H1 (cell line): Measurements from ENCODE around the gene PPIL4. TPM values are rescaled to one million over a fixed set of nuclear protein-coding genes. Genes with fewer than 3 reads are reported as not detected.

Source experiments
- CTCF ChIA-PET: fragments of 300-600 bp; sonication (Branson Sonifier 250); formaldehyde crosslinking; loops from one replicate; lab custom pipeline; 2021; ENCODE audit not compliant: partially characterized antibody; lab: Charles Lee
- POLR2A ChIA-PET: fragments of 300-600 bp; sonication (Branson Sonifier 250); formaldehyde crosslinking; loops from one replicate; lab custom pipeline; 2021; ENCODE audit warnings: inconsistent platforms; ENCODE audit not compliant: partially characterized antibody; lab: Charles Lee
- DNase-seq, 2 experiments: peaks; one replicate each; pipeline versions ENCODE4 v3.0.0 to v3.0.0-alpha.2; 2010 to 2022; ENCODE audit warnings: low spot score in 2 of 2, low read depth in 1 of 2, mixed read lengths in 1 of 2
- FAIRE-seq: peaks from 2 replicates; lab custom pipeline; 2011; peaks lifted over from hg19 to GRCh38; lab: Jason Lieb, UNC
- H2AFZ ChIP-seq: 2 replicates; pipeline ENCODE4 v1.8.1; 2012; ENCODE audit warnings: low read length, inconsistent platforms
- H2AK5ac ChIP-seq: 2 replicates; pipeline ENCODE4 v1.6.1; 2013; ENCODE audit warnings: low read depth, low read length
- H2BK120ac ChIP-seq: replicated peaks from 2 replicates; pipeline ENCODE3; 2013; ENCODE audit warnings: low read depth, low read length, inconsistent platforms
- H2BK12ac ChIP-seq: 2 replicates; pipeline ENCODE4 v1.6.1; 2013; ENCODE audit warnings: low read depth, low read length
- H2BK15ac ChIP-seq: 2 replicates; pipeline ENCODE4 v1.6.1; 2013; ENCODE audit warnings: low read length
- H2BK20ac ChIP-seq: 2 replicates; pipeline ENCODE4 v1.6.1; 2013; ENCODE audit warnings: low read length
- H2BK5ac ChIP-seq: 2 replicates; pipeline ENCODE4 v1.6.1; 2013; ENCODE audit warnings: low read depth, low read length
- H3K14ac ChIP-seq: 2 replicates; pipeline ENCODE4 v1.6.1; 2013; ENCODE audit warnings: inconsistent platforms; ENCODE audit not compliant: insufficient read length
- H3K18ac ChIP-seq: 2 replicates; pipeline ENCODE4 v1.6.1; 2013; ENCODE audit warnings: low read length; ENCODE audit errors: extremely low read depth
- H3K23ac ChIP-seq: 2 replicates; pipeline ENCODE4 v1.6.1; 2013; ENCODE audit warnings: inconsistent platforms; ENCODE audit not compliant: insufficient read length
- H3K23me2 ChIP-seq: 2 replicates; pipeline ENCODE4 v1.6.1; 2013; ENCODE audit warnings: low read depth, low read length
- H3K27ac ChIP-seq: 2 replicates; pipeline ENCODE4 v1.6.1; 2011; ENCODE audit warnings: low read depth, low read length, inconsistent platforms
- H3K27me3 ChIP-seq, 4 experiments: replicated peaks in 1 of 4; 1 replicate in 1 of 4; 2 replicates in 3 of 4; pipeline versions ENCODE4 v1.6.1 to v1.8.1; 2011 to 2013; ENCODE audit warnings: low read length in 3 of 4, mild to moderate bottlenecking in 3 of 4, inconsistent platforms in 2 of 4, mixed read lengths in 2 of 4, moderate library complexity in 1 of 4; ENCODE audit not compliant: control insufficient read depth in 3 of 4, insufficient read depth in 3 of 4; ENCODE audit errors: extremely low read depth in 1 of 4
- H3K36me3 ChIP-seq, 4 experiments: 2 replicates each; pipeline versions ENCODE4 v1.6.1 to v1.8.1; 2011 to 2013; ENCODE audit warnings: mild to moderate bottlenecking in 4 of 4, low read length in 3 of 4, moderate library complexity in 2 of 4, control low read depth in 1 of 4, inconsistent platforms in 1 of 4; ENCODE audit not compliant: insufficient read depth in 4 of 4, control insufficient read depth in 2 of 4
- H3K4ac ChIP-seq: replicated peaks from 2 replicates; pipeline ENCODE3; 2013; ENCODE audit warnings: low read length, low read depth, mixed read lengths, inconsistent platforms; ENCODE audit not compliant: insufficient read length
- H3K4me1 ChIP-seq, 4 experiments: replicated peaks in 1 of 4; 1 replicate in 1 of 4; 2 replicates in 3 of 4; pipeline versions ENCODE4 v1.6.1 to v1.8.1; 2011 to 2013; ENCODE audit warnings: low read length in 3 of 4, inconsistent platforms in 2 of 4, mixed read lengths in 1 of 4; ENCODE audit not compliant: insufficient read depth in 4 of 4, control insufficient read depth in 3 of 4
- H3K4me2 ChIP-seq, 2 experiments: 2 replicates each; pipeline versions ENCODE4 v1.6.1 to v1.8.1; 2011 to 2013; ENCODE audit warnings: low read depth in 2 of 2, low read length in 2 of 2, control low read depth in 1 of 2, inconsistent platforms in 1 of 2, mild to moderate bottlenecking in 1 of 2; ENCODE audit not compliant: insufficient read depth in 1 of 2
- H3K4me3 ChIP-seq, 4 experiments: fragments of 200-600, 300-600 bp in 1 of 4; sonication (generic), shearing (Covaris generic), sonication (Bioruptor Twin) in 1 of 4; 2 replicates each; pipeline versions ENCODE4 v1.5.1 to v1.8.1; 2011 to 2016; ENCODE audit warnings: low read length in 4 of 4, low read depth in 3 of 4, control low read depth in 2 of 4, inconsistent platforms in 2 of 4, mild to moderate bottlenecking in 2 of 4, mixed read lengths in 1 of 4, moderate library complexity in 1 of 4; ENCODE audit not compliant: insufficient read depth in 2 of 4; ENCODE audit errors: extremely low read depth in 1 of 4
- H3K56ac ChIP-seq: replicated peaks from 2 replicates; pipeline ENCODE3; 2013; ENCODE audit warnings: low read depth, mild to moderate bottlenecking, mixed read lengths, low read length, inconsistent platforms; ENCODE audit not compliant: insufficient read length
- H3K79me1 ChIP-seq: 2 replicates; pipeline ENCODE4 v1.6.1; 2013; ENCODE audit warnings: low read depth, low read length, control low read depth
- H3K79me2 ChIP-seq, 2 experiments: 2 replicates each; pipeline versions ENCODE4 v1.6.1 to v1.8.1; 2012 to 2013; ENCODE audit warnings: low read length in 2 of 2, mild to moderate bottlenecking in 2 of 2, inconsistent platforms in 1 of 2; ENCODE audit not compliant: insufficient read depth in 2 of 2, control insufficient read depth in 1 of 2
- H3K9ac ChIP-seq, 4 experiments: replicated peaks in 1 of 4; 1 replicate in 1 of 4; 2 replicates in 3 of 4; pipeline versions ENCODE4 v1.6.1 to v1.8.1; 2011 to 2013; ENCODE audit warnings: low read depth in 3 of 4, low read length in 3 of 4, control low read depth in 2 of 4, mild to moderate bottlenecking in 2 of 4, moderate library complexity in 2 of 4, inconsistent platforms in 1 of 4; ENCODE audit errors: extremely low read depth in 1 of 4
- H3K9me3 ChIP-seq, 2 experiments: 2 replicates each; pipeline versions ENCODE4 v1.6.1 to v1.8.1; 2012 to 2013; ENCODE audit warnings: mild to moderate bottlenecking in 2 of 2, moderate library complexity in 2 of 2, control low read depth in 1 of 2, inconsistent platforms in 1 of 2, low read depth in 1 of 2, low read length in 1 of 2, mixed read lengths in 1 of 2; ENCODE audit not compliant: insufficient read depth in 2 of 2
- H4K20me1 ChIP-seq, 2 experiments: replicated peaks in 1 of 2; 2 replicates each; pipeline versions ENCODE3 to v1.8.1; 2011 to 2013; ENCODE audit warnings: inconsistent platforms in 2 of 2, low read length in 2 of 2, mild to moderate bottlenecking in 1 of 2; ENCODE audit not compliant: insufficient read depth in 2 of 2, control insufficient read depth in 1 of 2
- H4K5ac ChIP-seq: 2 replicates; pipeline ENCODE4 v1.6.1; 2013; ENCODE audit warnings: low read length, low read depth, mixed read lengths, inconsistent platforms; ENCODE audit not compliant: insufficient read length
- H4K8ac ChIP-seq: 2 replicates; pipeline ENCODE4 v1.8.0; 2013; ENCODE audit warnings: mild to moderate bottlenecking, moderate library complexity, low read length, inconsistent platforms; ENCODE audit not compliant: insufficient read depth; ENCODE audit errors: extremely low read depth
- H4K91ac ChIP-seq: replicated peaks from 2 replicates; pipeline ENCODE3; 2013; ENCODE audit warnings: low read length, mixed read lengths, inconsistent platforms; ENCODE audit not compliant: insufficient read length
- CBX5 ChIP-seq: fragments of 300-800, 300-1000 bp; sonication (generic); IDR thresholded peaks from 2 replicates; pipeline ENCODE4 v1.7.1; 2016; ENCODE audit warnings: antibody characterized with exemption, low read length, low read depth
- GABPA ChIP-seq: IDR thresholded peaks from 2 replicates; pipeline ENCODE4 v1.6.1; 2011; ENCODE audit warnings: mild to moderate bottlenecking, low read length, moderate library complexity, borderline replicate concordance; ENCODE audit not compliant: insufficient read depth
- GTF2F1 ChIP-seq: IDR thresholded peaks from 2 replicates; pipeline ENCODE4 v1.6.1; 2012; ENCODE audit warnings: low read depth, low read length, improper control_type of control experiment, borderline replicate concordance
- KDM4A ChIP-seq: IDR thresholded peaks from one replicate; pipeline ENCODE4 v1.7.1; 2012; ENCODE audit warnings: low read depth, mild to moderate bottlenecking, moderate library complexity, low read length, inconsistent platforms; ENCODE audit not compliant: severe bottlenecking
- POLR2AphosphoS5 ChIP-seq: IDR thresholded peaks from 2 replicates; pipeline ENCODE4 v1.6.1; 2011; ENCODE audit warnings: low read depth, low read length
- TCF12 ChIP-seq: IDR thresholded peaks from 2 replicates; pipeline ENCODE4 v1.6.1; 2011; ENCODE audit warnings: low read depth, mild to moderate bottlenecking, low read length
- WGBS, 2 experiments: shearing (Covaris generic) in 1 of 2; methylation state at CpG; one replicate each; pipeline versions ENCODE4 v1.1.6 to v1.1.7; 2013 to 2015; ENCODE audit warnings: low lambda C conversion rate in 2 of 2, mixed read lengths in 2 of 2, inconsistent platforms in 1 of 2, low coverage in 1 of 2, missing lambda C conversion rate in 1 of 2; ENCODE audit not compliant: insufficient replicate concordance in 2 of 2, insufficient coverage in 1 of 2, insufficient read length in 1 of 2; ENCODE audit errors: extremely low coverage in 1 of 2, missing lambda C conversion rate in 1 of 2; 5-methylcytosine and 5-hydroxymethylcytosine counted together
- polyA plus RNA-seq, 7 experiments: library from polyadenylated mRNA; depleted of rRNA in 3 of 7; stranded (reverse) in 5 of 7; unstranded in 2 of 7; fragments of >200 nt in 5 of 7; fragments of 200-250 nt in 2 of 7; gene quantifications; 1 replicate in 5 of 7; 2 replicates in 1 of 7; 4 replicates in 1 of 7; pipeline versions ENCODE4 v1.2.1 to v1.2.3, GENCODE V29; 2011 to 2013; ENCODE audit warnings: missing spikeins in 2 of 7, mixed read lengths in 2 of 7
- total RNA-seq: library from RNA; stranded (reverse); fragmentation: NEBNext Ultra II Directional; extraction: Animal tissue kit (Norgen Biotek cat#: 25700); gene quantifications from 2 replicates; pipeline ENCODE4 v1.2.1, GENCODE V29; 2021
- TF ChIP-seq, protein P1 (sequence below): IDR thresholded peaks from 2 replicates; pipeline ENCODE4 v1.6.1; 2012; ENCODE audit warnings: inconsistent platforms

PPIL4 gene
- total and polyA plus RNA-seq, 2 of the 8 experiments (the other 6 are each of a cell fraction or from before 2014, with no cell fraction given): 2.0 to 33.2 TPM

DNA sequence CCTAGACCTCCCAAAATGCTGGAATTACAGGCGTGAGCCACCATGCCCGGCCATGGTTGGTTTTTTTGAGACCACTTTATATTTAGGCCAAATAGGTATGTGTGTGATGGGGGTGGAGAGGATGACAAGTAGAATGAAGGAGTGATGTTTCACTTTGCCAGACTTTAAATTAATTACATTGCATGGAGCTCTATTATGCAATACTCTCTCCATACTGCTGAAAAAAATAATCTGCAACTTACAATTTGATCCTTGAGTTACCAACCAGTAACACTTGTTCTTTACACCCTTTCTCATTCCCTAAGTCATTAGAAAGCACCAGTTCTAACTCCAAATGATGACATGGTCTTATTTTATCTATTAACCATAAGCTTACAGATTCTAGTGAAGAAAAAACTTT lies 47.1 kb upstream of the PPIL4 start:
- H3K9ac ChIP-seq: no peak overlapping the region
- H3K14ac ChIP-seq: no peak overlapping the region
- no peaks in the 10 kb centered on the region for H3K79me1 ChIP-seq
- H2BK5ac ChIP-seq: no peak overlapping the region
- H3K56ac ChIP-seq: no peak overlapping the region
- no peak overlapping the region for H2BK120ac ChIP-seq
- H3K4me3 ChIP-seq: no peak overlapping the region
- H4K5ac ChIP-seq: no peak overlapping the region
- no peak overlapping the region for H4K91ac ChIP-seq
- H3K36me3 ChIP-seq: peaks cover 13 to 53% (median 37%) of the 10 kb centered on the region in 4 experiments
- 97% methylated on average over 2 of the region's 2 CpGs; no CpG with 5 or more reads in 1 of the 2 experiments for WGBS, 2 experiments
- ChIA-PET POLR2A (interaction anchor here (0.7 to 2.0 kb wide), 2 partner anchors 16 to 82 kb away, joined by 3 to 8 read pairs; no protein-coding TSS in a partner anchor), CTCF (interaction anchor here (0.6 kb wide), 1 partner anchor 1298 kb away, joined by 3 read pairs; no protein-coding TSS in a partner anchor)
- no peak overlapping the region for H3K27ac ChIP-seq
- no peaks in the 10 kb centered on the region for H3K4me1 ChIP-seq
- H3K79me2 ChIP-seq: no peaks in the 10 kb centered on the region
- no peak overlapping the region for H3K23ac ChIP-seq
- no peak overlapping the region for H4K8ac ChIP-seq
- H3K18ac ChIP-seq: no peak overlapping the region
- H2BK20ac ChIP-seq: no peak overlapping the region
- no peaks in the 10 kb centered on the region for H3K27me3 ChIP-seq
- TF ChIP-seq GABPA (no peak), POLR2AphosphoS5 (no peak), TCF12 (no peak), GTF2F1 (no peak), CBX5 (no peak), KDM4A (no peak)
- TF ChIP-seq, protein P1, sequence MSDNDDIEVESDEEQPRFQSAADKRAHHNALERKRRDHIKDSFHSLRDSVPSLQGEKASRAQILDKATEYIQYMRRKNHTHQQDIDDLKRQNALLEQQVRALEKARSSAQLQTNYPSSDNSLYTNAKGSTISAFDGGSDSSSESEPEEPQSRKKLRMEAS: no peak
- DNase-seq (no peak), FAIRE-seq (no peak)
- no peak overlapping the region for H3K4ac ChIP-seq
- H3K23me2 ChIP-seq: no peaks in the 10 kb centered on the region
- H2AFZ ChIP-seq: no peak overlapping the region
- no peak overlapping the region for H3K4me2 ChIP-seq
- H2BK15ac ChIP-seq: no peak overlapping the region
- H2AK5ac ChIP-seq: no peak overlapping the region
- no peaks in the 10 kb centered on the region for H3K9me3 ChIP-seq
- H4K20me1 ChIP-seq: peaks cover 0 to 1% of the 10 kb centered on the region in 2 experiments
- no peak overlapping the region for H2BK12ac ChIP-seq
